ENCODE data around the gene CENPP. TPM values are rescaled to one million over a fixed set of nuclear protein-coding genes. Genes with fewer than 3 reads are reported as not detected.

CENPP gene
- total RNA-seq, 1 donor from 2014 or later: 4.4 TPM

GRCh38 chr9:92658176-92658575 lies 332.4 kb downstream of the CENPP start:
- no peak overlapping the region for H3K4me3 ChIP-seq (ENCODE audit: low read depth, low read length)
- TF ChIP-seq CTCF (conservative IDR thresholded peaks at IDR 0.05; ENCODE audit: low read depth, low read length): no peak

DNA sequence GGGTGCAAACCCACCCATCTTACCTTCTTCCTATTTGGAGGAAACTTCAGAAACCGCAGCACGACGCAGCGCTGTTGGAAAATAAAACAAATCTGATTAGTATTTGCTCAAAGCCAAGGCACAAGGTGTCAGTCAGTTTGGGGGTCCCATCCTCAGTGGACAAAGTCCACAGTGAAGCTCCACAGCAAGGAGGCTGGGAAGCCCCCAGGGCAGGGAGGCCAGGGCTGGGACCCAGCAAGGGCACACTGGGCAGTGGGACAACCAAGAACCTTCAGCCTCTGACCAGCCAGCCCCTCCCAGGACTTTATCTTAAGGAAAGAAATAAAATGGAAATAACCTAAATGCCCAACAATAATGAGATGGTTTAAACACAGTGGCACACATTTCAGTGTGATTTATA lies 332.9 kb downstream of the CENPP start:
- H3K4me3 ChIP-seq (ENCODE audit: low read depth, low read length): no peak overlapping the region
- no peak for TF ChIP-seq CTCF (conservative IDR thresholded peaks at IDR 0.05; ENCODE audit: low read depth, low read length)
- DNase-seq (ENCODE audit: low read depth): no peak

More at GRCh38 chr9:92658176-92658575, 332.4 kb downstream of the CENPP start:
- DNase-seq (ENCODE audit: low read depth): no peak

DNA sequence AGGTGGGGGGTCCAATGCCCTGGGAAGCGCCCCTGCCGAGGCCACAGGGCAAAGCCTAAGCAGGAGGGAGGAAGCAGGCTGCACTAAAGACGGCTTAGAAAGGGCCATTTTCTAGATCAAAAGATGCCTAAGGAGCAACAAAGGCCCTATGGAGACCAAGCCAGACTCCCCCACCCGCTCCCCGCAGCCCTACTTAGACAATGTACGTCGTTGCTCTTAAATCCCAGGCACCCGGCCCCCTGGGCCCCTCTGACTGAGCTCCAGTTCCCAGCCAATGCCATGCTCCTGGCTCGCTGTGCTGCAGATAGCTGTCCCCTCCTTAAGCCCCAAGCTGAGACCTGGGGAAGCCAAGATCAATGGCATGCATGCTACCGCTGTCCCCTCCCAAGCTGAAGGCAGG lies 333.8 kb downstream of the CENPP start:
- no peak for TF ChIP-seq CTCF (conservative IDR thresholded peaks at IDR 0.05; ENCODE audit: low read depth, low read length)
- no peak for DNase-seq (ENCODE audit: low read depth)
- no peak overlapping the region for H3K4me3 ChIP-seq (ENCODE audit: low read depth, low read length)

DNA sequence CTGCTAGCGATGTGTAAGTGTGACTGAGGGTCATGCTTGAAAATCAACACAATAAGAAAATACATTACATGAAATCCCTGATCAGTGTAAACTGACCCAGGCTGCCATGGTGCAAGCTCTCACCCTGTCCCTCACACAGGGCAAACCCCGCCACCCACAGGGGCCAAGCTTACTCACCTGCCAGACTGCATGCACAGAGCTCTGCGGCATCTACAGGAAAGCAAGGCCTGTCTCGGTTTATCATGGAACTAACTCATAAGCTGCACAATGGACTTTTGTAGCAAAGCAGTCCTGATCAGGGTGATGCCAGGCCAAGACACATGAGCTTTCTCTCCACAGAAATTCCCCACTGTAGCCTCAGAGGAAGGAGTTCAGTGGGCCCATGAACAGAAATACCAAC lies 334.5 kb downstream of the CENPP start:
- no peak for TF ChIP-seq CTCF (conservative IDR thresholded peaks at IDR 0.05; ENCODE audit: low read depth, low read length)
- H3K4me3 ChIP-seq (ENCODE audit: low read depth, low read length): no peak overlapping the region
- DNase-seq (ENCODE audit: low read depth): no peak

DNA sequence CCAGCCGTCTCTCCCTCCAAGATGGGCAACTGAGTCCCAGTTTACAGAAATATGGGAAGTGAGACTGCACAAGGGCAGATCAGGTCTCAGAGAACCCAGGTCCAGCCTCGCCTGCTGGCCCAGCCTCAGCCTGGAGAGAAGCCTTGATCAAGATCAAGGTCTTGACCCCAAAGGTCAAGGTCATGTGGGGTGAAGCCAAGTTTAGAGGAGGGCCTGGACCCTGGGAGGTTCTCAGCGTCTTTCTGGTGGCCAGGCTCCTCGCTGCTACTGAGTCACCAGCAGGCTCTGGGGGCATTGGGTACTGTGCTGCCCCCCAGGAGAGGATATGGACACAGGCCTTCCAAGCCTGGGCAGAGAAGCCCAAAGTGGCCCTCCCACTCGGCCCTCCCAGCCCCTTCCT lies 335.4 kb downstream of the CENPP start:
- DNase-seq (ENCODE audit: low read depth): no peak
- H3K4me3 ChIP-seq (ENCODE audit: low read depth, low read length): no peak overlapping the region
- no peak for TF ChIP-seq CTCF (conservative IDR thresholded peaks at IDR 0.05; ENCODE audit: low read depth, low read length)

- TF ChIP-seq CTCF (conservative IDR thresholded peaks at IDR 0.05; ENCODE audit: low read depth, low read length): no peak
- no peak for DNase-seq (ENCODE audit: low read depth)
- no peak overlapping the region for H3K4me3 ChIP-seq (ENCODE audit: low read depth, low read length)
Observed at GRCh38 chr9:92661743-92662142, 336.0 kb downstream of the CENPP start.

- H3K4me3 ChIP-seq (ENCODE audit: low read depth, low read length): no peak overlapping the region
- DNase-seq (ENCODE audit: low read depth): no peak
- TF ChIP-seq CTCF (conservative IDR thresholded peaks at IDR 0.05; ENCODE audit: low read depth, low read length): no peak
Observed at GRCh38 chr9:92663126-92663525, 337.4 kb downstream of the CENPP start.

All from epithelial cell of proximal tubule (primary cell).